A673 (cell line): ENCODE measurements around the gene TCF25.

ENCODE experiments used
- EZH2 ChIP-seq: fragments of 200-600 bp; sonication (generic); IDR thresholded peaks from 2 replicates; pipeline ENCODE4 v1.6.1; 2017; ENCODE audit warnings: borderline replicate concordance, low read depth, mild to moderate bottlenecking, mixed read lengths, antibody characterized with exemption, low read length; ENCODE audit not compliant: poor library complexity, severe bottlenecking
- TF ChIP-seq, protein P1 (sequence below): fragments of 300-800, 200-600 bp; sonication (generic); conservative IDR thresholded peaks from 2 replicates; pipeline ENCODE4 v1.5.1; 2017; ENCODE audit warnings: low read depth, mild to moderate bottlenecking, antibody characterized with exemption, low read length, moderate library complexity, mixed read lengths

DNA sequence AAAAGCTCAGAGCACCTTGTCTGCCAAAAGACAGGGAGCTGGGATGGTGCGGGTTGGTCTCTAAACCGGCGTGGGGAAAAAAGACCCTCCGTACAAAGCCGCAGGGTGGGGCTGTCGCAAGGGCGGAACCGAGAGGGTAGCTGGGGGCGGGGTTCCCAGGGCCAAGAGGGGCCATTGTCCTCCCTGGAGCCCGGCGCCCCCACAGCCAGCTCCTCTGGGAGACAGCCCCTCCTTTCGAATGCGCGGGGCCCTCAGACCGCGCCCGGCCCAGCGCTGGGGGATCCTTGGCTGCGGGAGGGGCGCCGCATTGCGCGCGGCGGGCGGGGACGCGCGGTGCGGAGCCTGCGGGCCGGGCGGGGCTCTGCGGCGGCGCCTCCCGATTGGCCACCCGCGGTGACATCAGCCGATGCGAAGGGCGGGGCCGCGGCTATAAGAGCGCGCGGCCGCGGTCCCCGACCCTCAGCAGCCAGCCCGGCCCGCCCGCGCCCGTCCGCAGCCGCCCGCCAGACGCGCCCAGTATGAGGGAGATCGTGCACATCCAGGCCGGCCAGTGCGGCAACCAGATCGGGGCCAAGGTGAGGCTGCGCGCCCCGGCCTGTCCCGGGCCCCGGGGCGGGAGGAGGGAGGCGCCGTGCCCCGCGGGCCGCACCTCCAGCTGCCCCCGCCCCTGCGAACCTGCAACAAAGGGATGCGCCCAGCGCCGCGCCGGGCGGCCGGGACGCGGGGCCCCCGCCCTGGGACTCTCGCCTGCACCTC lies 49.7 kb downstream of the TCF25 start, which contains the start of gene TUBB3:
- no peak for TF ChIP-seq EZH2
- TF ChIP-seq, protein P1, sequence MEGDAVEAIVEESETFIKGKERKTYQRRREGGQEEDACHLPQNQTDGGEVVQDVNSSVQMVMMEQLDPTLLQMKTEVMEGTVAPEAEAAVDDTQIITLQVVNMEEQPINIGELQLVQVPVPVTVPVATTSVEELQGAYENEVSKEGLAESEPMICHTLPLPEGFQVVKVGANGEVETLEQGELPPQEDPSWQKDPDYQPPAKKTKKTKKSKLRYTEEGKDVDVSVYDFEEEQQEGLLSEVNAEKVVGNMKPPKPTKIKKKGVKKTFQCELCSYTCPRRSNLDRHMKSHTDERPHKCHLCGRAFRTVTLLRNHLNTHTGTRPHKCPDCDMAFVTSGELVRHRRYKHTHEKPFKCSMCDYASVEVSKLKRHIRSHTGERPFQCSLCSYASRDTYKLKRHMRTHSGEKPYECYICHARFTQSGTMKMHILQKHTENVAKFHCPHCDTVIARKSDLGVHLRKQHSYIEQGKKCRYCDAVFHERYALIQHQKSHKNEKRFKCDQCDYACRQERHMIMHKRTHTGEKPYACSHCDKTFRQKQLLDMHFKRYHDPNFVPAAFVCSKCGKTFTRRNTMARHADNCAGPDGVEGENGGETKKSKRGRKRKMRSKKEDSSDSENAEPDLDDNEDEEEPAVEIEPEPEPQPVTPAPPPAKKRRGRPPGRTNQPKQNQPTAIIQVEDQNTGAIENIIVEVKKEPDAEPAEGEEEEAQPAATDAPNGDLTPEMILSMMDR = no peak
